CD14-positive monocyte (primary cell): ENCODE results near the gene PDE4D. TPM values are rescaled to one million over a fixed set of nuclear protein-coding genes. Genes with fewer than 3 reads are reported as not detected.

ENCODE experiments used
- DNase-seq, 3 donors: peaks; one replicate each; pipeline ENCODE4 v3.0.0-alpha.2; 2011 to 2022
- H2AFZ ChIP-seq: 2 replicates; pipeline ENCODE4 v1.6.0; 2012; ENCODE audit warnings: mild to moderate bottlenecking, low read depth, low read length, inconsistent platforms; ENCODE audit not compliant: insufficient read depth, poor library complexity, severe bottlenecking
- H3K27ac ChIP-seq, 2 donors: 1 replicate in 1 of 2; 2 replicates in 1 of 2; pipeline ENCODE4 v1.5.1; 2012 to 2013; ENCODE audit warnings: low read length in 2 of 2, control low read depth in 1 of 2, inconsistent platforms in 1 of 2, low read depth in 1 of 2, mild to moderate bottlenecking in 1 of 2
- H3K27me3 ChIP-seq, 2 donors: one replicate each; pipeline versions ENCODE4 v1.6.0 to v1.6.1; 2011 to 2013; ENCODE audit warnings: low read length in 2 of 2; ENCODE audit not compliant: control insufficient read depth in 2 of 2, insufficient read depth in 2 of 2
- H3K36me3 ChIP-seq, 2 donors: replicated peaks in 1 of 2; 1 replicate in 1 of 2; 2 replicates in 1 of 2; pipeline versions ENCODE4 v1.5.1 to v1.6.1; 2012 to 2013; ENCODE audit warnings: low read length in 2 of 2, control low read depth in 1 of 2, inconsistent platforms in 1 of 2, mild to moderate bottlenecking in 1 of 2; ENCODE audit not compliant: insufficient read depth in 2 of 2, control insufficient read depth in 1 of 2
- H3K4me1 ChIP-seq, 2 donors: 1 replicate in 1 of 2; 2 replicates in 1 of 2; pipeline versions ENCODE4 v1.5.1 to v1.6.1; 2012 to 2013; ENCODE audit warnings: low read length in 2 of 2, control low read depth in 1 of 2, inconsistent platforms in 1 of 2, mild to moderate bottlenecking in 1 of 2, moderate library complexity in 1 of 2; ENCODE audit not compliant: insufficient read depth in 2 of 2, control insufficient read depth in 1 of 2
- H3K4me2 ChIP-seq: replicated peaks from 2 replicates; pipeline ENCODE3; 2012; ENCODE audit warnings: low read length, moderate library complexity, mild to moderate bottlenecking; ENCODE audit not compliant: poor library complexity, severe bottlenecking; ENCODE audit errors: extremely low read depth
- H3K4me3 ChIP-seq, 3 experiments: fragments of 200-600 bp in 1 of 3; sonication (generic) in 1 of 3; replicated peaks in 1 of 3; 1 replicate in 2 of 3; 2 replicates in 1 of 3; pipeline ENCODE4 v1.5.1; 2011 to 2013; ENCODE audit warnings: low read length in 3 of 3, mild to moderate bottlenecking in 3 of 3, control low read depth in 2 of 3, low read depth in 2 of 3, inconsistent platforms in 1 of 3, moderate library complexity in 1 of 3
- H3K79me2 ChIP-seq: 2 replicates; pipeline ENCODE4 v1.6.0; 2012; ENCODE audit warnings: mild to moderate bottlenecking, control low read depth, inconsistent platforms, low read length, moderate library complexity; ENCODE audit not compliant: insufficient read depth
- H3K9ac ChIP-seq: 2 replicates; pipeline ENCODE4 v1.6.0; 2017; ENCODE audit warnings: low read length, mild to moderate bottlenecking; ENCODE audit not compliant: insufficient read depth, poor library complexity, severe bottlenecking
- H3K9me3 ChIP-seq, 2 donors: replicated peaks in 1 of 2; 1 replicate in 1 of 2; 2 replicates in 1 of 2; pipeline versions ENCODE4 v1.5.1 to v1.6.1; 2012 to 2013; ENCODE audit warnings: low read length in 2 of 2, control low read depth in 1 of 2; ENCODE audit not compliant: control insufficient read depth in 1 of 2, insufficient read depth in 1 of 2
- H4K20me1 ChIP-seq: 2 replicates; pipeline ENCODE4 v1.6.0; 2012; ENCODE audit warnings: mild to moderate bottlenecking, low read length, control low read depth, moderate library complexity; ENCODE audit not compliant: insufficient read depth
- H3K27ac Mint-ChIP-seq, 7 donors: one replicate each; pipeline ENCODE4 v1.8.0; 2020; ENCODE audit warnings: mild to moderate bottlenecking in 7 of 7, mixed read lengths in 7 of 7, moderate library complexity in 6 of 7, inconsistent platforms in 2 of 7
- H3K27me3 Mint-ChIP-seq, 3 donors: one replicate each; pipeline ENCODE4 v1.8.0; 2021 to 2022; ENCODE audit warnings: low read depth in 3 of 3, mild to moderate bottlenecking in 3 of 3, mixed read lengths in 3 of 3, moderate library complexity in 3 of 3, inconsistent platforms in 1 of 3
- H3K36me3 Mint-ChIP-seq, 2 donors: one replicate each; pipeline ENCODE4 v1.8.0; 2020; ENCODE audit warnings: mixed read lengths in 2 of 2, inconsistent platforms in 1 of 2, mild to moderate bottlenecking in 1 of 2
- H3K4me1 Mint-ChIP-seq: one replicate; pipeline ENCODE4 v1.8.0; 2020; ENCODE audit warnings: mild to moderate bottlenecking, mixed read lengths
- H3K4me3 Mint-ChIP-seq, 2 donors: one replicate each; pipeline ENCODE4 v1.8.0; 2020; ENCODE audit warnings: mild to moderate bottlenecking in 2 of 2, mixed read lengths in 2 of 2, moderate library complexity in 1 of 2
- H3K9me3 Mint-ChIP-seq, 7 donors: one replicate each; pipeline ENCODE4 v1.8.0; 2020 to 2022; ENCODE audit warnings: mixed read lengths in 7 of 7, mild to moderate bottlenecking in 6 of 7, moderate library complexity in 6 of 7, inconsistent platforms in 2 of 7
- WGBS: methylation state at CpG from one replicate; pipeline ENCODE4 v1.1.5; 2013; ENCODE audit warnings: missing lambda C conversion rate; ENCODE audit not compliant: insufficient coverage; 5-methylcytosine and 5-hydroxymethylcytosine counted together
- intact Hi-C, 2 donors: fragments of 100-400 bp; cut with micrococcal nuclease; formaldehyde crosslinking; loops; one replicate each; pipeline versions ENCODE4 v1.15.0 to v1.15.1; 2023
- polyA plus RNA-seq, 3 donors: library from polyadenylated mRNA; depleted of rRNA in 1 of 3; unstranded in 2 of 3; stranded (reverse) in 1 of 3; fragments of 300-500 nt in 2 of 3; fragments of >200 nt in 1 of 3; fragmentation: Illumina TruSeq in 2 of 3; gene quantifications; 1 replicate in 2 of 3; 2 replicates in 1 of 3; pipeline ENCODE4 v1.2.3, GENCODE V29; 2012 to 2021
- TF ChIP-seq, protein P1 (sequence below): fragments of 200-600 bp; IDR thresholded peaks from one replicate; pipeline ENCODE4 v1.8.0; 2022; ENCODE audit warnings: antibody characterized with exemption, mild to moderate bottlenecking

The PDE4D gene
- polyA plus RNA-seq, 3 donors, result 1.9 to 3.4 (median 2.8) TPM

GRCh38 chr5:59661311-59661710 lies 232.2 kb downstream of the PDE4D start:
- no peak overlapping the region for H3K4me3 Mint-ChIP-seq

GRCh38 chr5:59660737-59661136 lies 232.8 kb downstream of the PDE4D start:
- Mint-ChIP-seq H3K36me3 (peaks cover 0 to 4% of the 10 kb centered on the region in 2 donors), H3K4me1 (peaks cover 13% of the 10 kb centered on the region), H3K4me3 (no peak overlapping the region), H3K27me3 (peaks cover 0 to 1% (median 0%) of the 10 kb centered on the region in 3 donors), H3K9me3 (no peaks in the 10 kb centered on the region), H3K27ac (no peak overlapping the region)
- Histone ChIP-seq H3K4me2 (no peak overlapping the region), H3K79me2 (no peaks in the 10 kb centered on the region), H3K27ac (no peak overlapping the region), H3K36me3 (no peaks in the 10 kb centered on the region), H3K9me3 (no peaks in the 10 kb centered on the region), H3K4me1 (no peaks in the 10 kb centered on the region), H3K4me3 (no peak overlapping the region), H4K20me1 (no peaks in the 10 kb centered on the region), H3K9ac (no peak overlapping the region), H2AFZ (no peak overlapping the region), H3K27me3 (no peaks in the 10 kb centered on the region)
- WGBS, result no CpG with 5 or more reads among the region's 1 CpG
- DNase-seq, result no peak
- TF ChIP-seq, protein P1, sequence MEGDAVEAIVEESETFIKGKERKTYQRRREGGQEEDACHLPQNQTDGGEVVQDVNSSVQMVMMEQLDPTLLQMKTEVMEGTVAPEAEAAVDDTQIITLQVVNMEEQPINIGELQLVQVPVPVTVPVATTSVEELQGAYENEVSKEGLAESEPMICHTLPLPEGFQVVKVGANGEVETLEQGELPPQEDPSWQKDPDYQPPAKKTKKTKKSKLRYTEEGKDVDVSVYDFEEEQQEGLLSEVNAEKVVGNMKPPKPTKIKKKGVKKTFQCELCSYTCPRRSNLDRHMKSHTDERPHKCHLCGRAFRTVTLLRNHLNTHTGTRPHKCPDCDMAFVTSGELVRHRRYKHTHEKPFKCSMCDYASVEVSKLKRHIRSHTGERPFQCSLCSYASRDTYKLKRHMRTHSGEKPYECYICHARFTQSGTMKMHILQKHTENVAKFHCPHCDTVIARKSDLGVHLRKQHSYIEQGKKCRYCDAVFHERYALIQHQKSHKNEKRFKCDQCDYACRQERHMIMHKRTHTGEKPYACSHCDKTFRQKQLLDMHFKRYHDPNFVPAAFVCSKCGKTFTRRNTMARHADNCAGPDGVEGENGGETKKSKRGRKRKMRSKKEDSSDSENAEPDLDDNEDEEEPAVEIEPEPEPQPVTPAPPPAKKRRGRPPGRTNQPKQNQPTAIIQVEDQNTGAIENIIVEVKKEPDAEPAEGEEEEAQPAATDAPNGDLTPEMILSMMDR, result no peak
- intact Hi-C loops, result no loop called here

More at GRCh38 chr5:59661311-59661710, 232.2 kb downstream of the PDE4D start:
- intact Hi-C loops, result no loop called here
- Histone ChIP-seq H3K4me3 (no peak overlapping the region), H3K79me2 (no peaks in the 10 kb centered on the region), H3K36me3 (no peaks in the 10 kb centered on the region), H4K20me1 (no peaks in the 10 kb centered on the region), H3K27me3 (no peaks in the 10 kb centered on the region), H3K9me3 (no peaks in the 10 kb centered on the region), H2AFZ (no peak overlapping the region), H3K4me1 (no peaks in the 10 kb centered on the region), H3K9ac (no peak overlapping the region), H3K27ac (no peak overlapping the region), H3K4me2 (no peak overlapping the region)
- peaks cover 0 to 1% (median 0%) of the 10 kb centered on the region in 3 donors for H3K27me3 Mint-ChIP-seq
- peaks cover 0 to 4% of the 10 kb centered on the region in 2 donors for H3K36me3 Mint-ChIP-seq
- no peaks in the 10 kb centered on the region for H3K9me3 Mint-ChIP-seq
- WGBS, result no CpG with 5 or more reads among the region's 1 CpG
- TF ChIP-seq, protein P1, result no peak
- DNase-seq, result peak in 1 of 3 donors; percentile 36
- no peak overlapping the region for H3K27ac Mint-ChIP-seq
- peaks cover 9% of the 10 kb centered on the region for H3K4me1 Mint-ChIP-seq
